Neural progenitor cell (in vitro differentiated cells): Measurements from ENCODE around the gene NPC1. TPM values are rescaled to one million over a fixed set of nuclear protein-coding genes. Genes with fewer than 3 reads are reported as not detected.

ENCODE experiments used
- DNase-seq: peaks from one replicate; pipeline ENCODE4 v3.0.0-alpha.2; 2016; ENCODE audit warnings: low spot score
- H2AFZ ChIP-seq: fragments of 200-600 bp; sonication (generic); replicated peaks from 2 replicates; pipeline ENCODE4 v1.6.1; 2016; ENCODE audit warnings: antibody characterized with exemption
- H3F3A ChIP-seq: fragments of 200-600 bp; sonication (generic); 2 replicates; pipeline ENCODE4 v1.6.1; 2016; ENCODE audit warnings: antibody characterized with exemption, low read depth
- H3K27ac ChIP-seq: fragments of 200-600 bp; sonication (generic); 2 replicates; pipeline ENCODE4 v1.5.1; 2016; ENCODE audit warnings: mild to moderate bottlenecking
- H3K27me3 ChIP-seq: fragments of 200-600 bp; sonication (generic); 2 replicates; pipeline ENCODE4 v1.6.1; 2016; ENCODE audit warnings: mild to moderate bottlenecking, moderate library complexity
- H3K36me3 ChIP-seq: fragments of 200-600 bp; sonication (generic); 2 replicates; pipeline ENCODE4 v1.5.1; 2016
- H3K4me1 ChIP-seq: fragments of 200-600 bp; sonication (generic); 2 replicates; pipeline ENCODE4 v1.6.1; 2016; ENCODE audit warnings: mixed run types
- H3K4me2 ChIP-seq: fragments of 200-600 bp; sonication (generic); 2 replicates; pipeline ENCODE4 v1.6.1; 2016
- H3K4me3 ChIP-seq: fragments of 200-600 bp; sonication (generic); 2 replicates; pipeline ENCODE4 v1.5.1; 2016
- H3K79me2 ChIP-seq: fragments of 200-600 bp; sonication (generic); 2 replicates; pipeline ENCODE4 v1.6.1; 2016; ENCODE audit warnings: low read depth
- H3K9ac ChIP-seq: fragments of 200-600 bp; sonication (generic); 2 replicates; pipeline ENCODE4 v1.6.1; 2016
- H3K9me3 ChIP-seq: fragments of 200-600 bp; sonication (generic); 2 replicates; pipeline ENCODE4 v1.5.1; 2016; ENCODE audit warnings: low read depth
- H4K20me1 ChIP-seq: fragments of 200-600 bp; sonication (generic); 2 replicates; pipeline ENCODE4 v1.6.1; 2016; ENCODE audit warnings: low read depth
- H3K27ac Mint-ChIP-seq: 3 replicates; pipeline ENCODE4 v1.8.0; 2021; ENCODE audit warnings: mixed read lengths
- H3K27me3 Mint-ChIP-seq: 2 replicates; pipeline ENCODE4 v1.8.0; 2022; ENCODE audit warnings: low read depth, mild to moderate bottlenecking, inconsistent platforms, moderate library complexity, mixed read lengths; ENCODE audit not compliant: insufficient read depth
- H3K36me3 Mint-ChIP-seq: 3 replicates; pipeline ENCODE4 v1.8.0; 2021; ENCODE audit warnings: mixed read lengths
- H3K4me1 Mint-ChIP-seq: 3 replicates; pipeline ENCODE4 v1.8.0; 2021; ENCODE audit warnings: mixed read lengths
- H3K4me3 Mint-ChIP-seq: 3 replicates; pipeline ENCODE4 v1.8.0; 2021; ENCODE audit warnings: mild to moderate bottlenecking, moderate library complexity, mixed read lengths
- H3K9me3 Mint-ChIP-seq: 3 replicates; pipeline ENCODE4 v1.8.0; 2020; ENCODE audit warnings: mixed read lengths
- EZH2 ChIP-seq: fragments of 200-600 bp; sonication (generic); IDR thresholded peaks from 2 replicates; pipeline ENCODE4 v1.6.1; 2017; ENCODE audit warnings: antibody characterized with exemption, mild to moderate bottlenecking, moderate library complexity
- EZH2phosphoT487 ChIP-seq: fragments of 200-600 bp; sonication (generic); IDR thresholded peaks from 2 replicates; pipeline ENCODE4 v1.6.1; 2017; ENCODE audit warnings: antibody characterized with exemption
- total RNA-seq: library from RNA; depleted of rRNA; stranded (reverse); fragments of >200 nt; gene quantifications from 2 replicates; pipeline ENCODE4 v1.2.3, GENCODE V29; 2015; ENCODE audit warnings: low replicate concordance
- TF ChIP-seq, protein P1 (sequence below): fragments of 200-600 bp; sonication (generic); IDR thresholded peaks from 2 replicates; pipeline ENCODE4 v1.5.1; 2017; ENCODE audit warnings: antibody characterized with exemption, mild to moderate bottlenecking

NPC1 gene
- total RNA-seq, 1 donor from 2014 or later, result 20.9 TPM

DNA sequence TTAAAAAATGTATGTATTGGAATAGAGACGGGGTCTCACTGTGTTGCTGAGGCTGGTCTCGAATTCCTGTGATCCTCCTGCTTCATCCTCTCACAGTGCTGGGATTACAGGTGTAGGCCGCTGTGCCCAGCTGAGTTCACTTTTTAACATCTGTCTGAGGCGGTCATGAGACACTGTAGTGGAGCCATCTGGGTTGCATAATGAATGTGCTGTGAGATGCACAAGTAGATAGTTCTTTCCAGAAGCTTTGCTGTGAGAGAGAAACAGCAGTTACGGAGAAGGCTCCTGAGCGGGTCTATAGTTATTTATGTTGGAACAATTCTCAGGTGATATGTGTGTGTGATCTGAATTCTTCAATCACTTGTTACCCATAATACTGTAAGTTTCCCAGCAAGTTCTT is 79.9 kb downstream of the NPC1 start:
- H3K9me3 Mint-ChIP-seq, result no peaks in the 10 kb centered on the region

DNA sequence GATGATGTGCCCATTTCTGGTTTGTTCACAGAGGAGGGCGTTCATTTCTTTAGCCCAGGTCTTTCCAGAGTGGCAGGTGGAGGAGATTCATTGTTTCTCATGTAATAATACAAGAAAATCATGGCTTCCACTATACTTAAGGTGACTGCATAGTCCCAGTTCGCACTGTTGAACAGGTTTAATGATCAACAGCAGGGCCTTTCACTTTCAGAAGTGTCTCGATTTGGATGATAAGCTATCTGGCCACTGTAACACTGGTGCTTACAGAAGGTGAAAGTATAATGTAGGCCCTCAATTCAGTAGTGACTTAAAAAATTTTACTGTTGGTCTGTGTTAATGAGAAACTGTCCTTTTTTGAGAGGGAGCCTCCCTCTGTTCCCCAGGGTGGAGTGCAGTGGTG is 81.6 kb downstream of the NPC1 start:
- Histone ChIP-seq H3K9ac (no peak overlapping the region), H3K79me2 (peaks cover 32% of the 10 kb centered on the region), H2AFZ (no peak overlapping the region), H3K27ac (no peak overlapping the region), H4K20me1 (peaks cover 15% of the 10 kb centered on the region), H3K9me3 (no peaks in the 10 kb centered on the region), H3K27me3 (peaks cover 29% of the 10 kb centered on the region), H3K4me2 (peak overlapping the region; percentile 89), H3K4me3 (peak overlapping the region; percentile 79), H3F3A (peaks cover 15% of the 10 kb centered on the region), H3K36me3 (no peaks in the 10 kb centered on the region), H3K4me1 (peaks cover 15% of the 10 kb centered on the region)
- TF ChIP-seq, protein P1, sequence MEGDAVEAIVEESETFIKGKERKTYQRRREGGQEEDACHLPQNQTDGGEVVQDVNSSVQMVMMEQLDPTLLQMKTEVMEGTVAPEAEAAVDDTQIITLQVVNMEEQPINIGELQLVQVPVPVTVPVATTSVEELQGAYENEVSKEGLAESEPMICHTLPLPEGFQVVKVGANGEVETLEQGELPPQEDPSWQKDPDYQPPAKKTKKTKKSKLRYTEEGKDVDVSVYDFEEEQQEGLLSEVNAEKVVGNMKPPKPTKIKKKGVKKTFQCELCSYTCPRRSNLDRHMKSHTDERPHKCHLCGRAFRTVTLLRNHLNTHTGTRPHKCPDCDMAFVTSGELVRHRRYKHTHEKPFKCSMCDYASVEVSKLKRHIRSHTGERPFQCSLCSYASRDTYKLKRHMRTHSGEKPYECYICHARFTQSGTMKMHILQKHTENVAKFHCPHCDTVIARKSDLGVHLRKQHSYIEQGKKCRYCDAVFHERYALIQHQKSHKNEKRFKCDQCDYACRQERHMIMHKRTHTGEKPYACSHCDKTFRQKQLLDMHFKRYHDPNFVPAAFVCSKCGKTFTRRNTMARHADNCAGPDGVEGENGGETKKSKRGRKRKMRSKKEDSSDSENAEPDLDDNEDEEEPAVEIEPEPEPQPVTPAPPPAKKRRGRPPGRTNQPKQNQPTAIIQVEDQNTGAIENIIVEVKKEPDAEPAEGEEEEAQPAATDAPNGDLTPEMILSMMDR, result no peak
- TF ChIP-seq EZH2phosphoT487 (no peak), EZH2 (no peak)
- H3K27ac Mint-ChIP-seq, result no peak overlapping the region
- H3K4me1 Mint-ChIP-seq, result peaks cover 24% of the 10 kb centered on the region
- H3K4me3 Mint-ChIP-seq, result peak overlapping the region; percentile 94
- no peaks in the 10 kb centered on the region for H3K9me3 Mint-ChIP-seq
- no peak for DNase-seq
- peaks cover 10% of the 10 kb centered on the region for H3K27me3 Mint-ChIP-seq
- H3K36me3 Mint-ChIP-seq, result peaks cover 13% of the 10 kb centered on the region

More for the DNA sequence above, 79.9 kb downstream of the NPC1 start:
- Histone ChIP-seq H2AFZ (no peak overlapping the region), H3K4me3 (no peak overlapping the region), H3K79me2 (peaks cover 32% of the 10 kb centered on the region), H4K20me1 (peaks cover 15% of the 10 kb centered on the region), H3K36me3 (no peaks in the 10 kb centered on the region), H3K9ac (no peak overlapping the region), H3F3A (peaks cover 15% of the 10 kb centered on the region), H3K27ac (no peak overlapping the region), H3K4me2 (no peak overlapping the region), H3K27me3 (peaks cover 25% of the 10 kb centered on the region), H3K4me1 (peaks cover 15% of the 10 kb centered on the region), H3K9me3 (no peaks in the 10 kb centered on the region)
- Mint-ChIP-seq H3K4me1 (peaks cover 24% of the 10 kb centered on the region), H3K4me3 (no peak overlapping the region), H3K27ac (no peak overlapping the region), H3K36me3 (peaks cover 20% of the 10 kb centered on the region), H3K27me3 (peaks cover 11% of the 10 kb centered on the region)
- TF ChIP-seq EZH2, result no peak
- no peak for TF ChIP-seq EZH2phosphoT487
- TF ChIP-seq, protein P1, result no peak
- no peak for DNase-seq

DNA sequence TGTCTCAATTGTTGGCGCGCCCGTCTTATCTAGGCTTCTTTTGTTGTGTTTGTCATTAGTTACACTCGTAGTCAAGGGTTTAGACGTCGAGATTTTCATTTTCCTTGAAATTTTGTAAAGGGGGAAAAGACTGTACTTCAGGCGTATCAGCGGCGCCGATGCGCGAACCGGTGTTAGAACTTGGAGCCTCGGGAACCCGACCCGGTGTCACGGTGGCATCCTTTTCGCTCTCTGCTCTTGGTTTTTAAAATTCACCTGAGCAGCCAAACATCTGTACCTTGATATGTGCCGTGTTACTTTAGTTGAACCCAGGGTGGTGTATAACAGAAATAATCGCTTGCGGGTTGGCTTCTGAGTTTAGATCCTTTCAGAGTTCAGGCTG is 82.4 kb downstream of the NPC1 start:
- Histone ChIP-seq H3K36me3 (no peaks in the 10 kb centered on the region), H3K79me2 (peaks cover 32% of the 10 kb centered on the region), H3K9ac (peak overlapping the region; percentile 52), H3K27me3 (peaks cover 29% of the 10 kb centered on the region), H3K4me3 (peak overlapping the region; percentile 79), H3F3A (peaks cover 15% of the 10 kb centered on the region), H3K27ac (no peak overlapping the region), H2AFZ (no peak overlapping the region), H4K20me1 (peaks cover 15% of the 10 kb centered on the region), H3K9me3 (no peaks in the 10 kb centered on the region), H3K4me2 (peak overlapping the region; percentile 89), H3K4me1 (peaks cover 15% of the 10 kb centered on the region)
- Mint-ChIP-seq H3K4me3 (peak overlapping the region; percentile 94), H3K36me3 (peaks cover 13% of the 10 kb centered on the region), H3K9me3 (no peaks in the 10 kb centered on the region), H3K27ac (peak overlapping the region; percentile 74), H3K27me3 (peaks cover 10% of the 10 kb centered on the region), H3K4me1 (peaks cover 25% of the 10 kb centered on the region)
- TF ChIP-seq EZH2, result no peak
- peak; percentile 21 for TF ChIP-seq EZH2phosphoT487
- DNase-seq, result no peak
